Cardiac muscle cell (in vitro differentiated cells and primary cell): ENCODE measurements around the gene PITPNC1. TPM values are rescaled to one million over a fixed set of nuclear protein-coding genes. Genes with fewer than 3 reads are reported as not detected.
"Not testable (repeated sequence)": the region's sequence is repeated elsewhere in the genome, so short reads cannot be mapped to it uniquely, and the experiment has no call there.

Experiments used
- DNase-seq, 2 donors: peaks; one replicate each; pipeline versions ENCODE4 v3.0.0 to v3.0.0-alpha.2; 2010 to 2017; ENCODE audit warnings: low read depth in 1 of 2, low spot score in 1 of 2
- H3K27ac ChIP-seq: fragments of 200-600 bp; sonication (generic); 2 replicates; pipeline ENCODE4 v1.5.1; 2016
- H3K27me3 ChIP-seq: fragments of 200-600 bp; sonication (generic); 2 replicates; pipeline ENCODE4 v1.6.0; 2016; ENCODE audit warnings: control low read depth
- H3K36me3 ChIP-seq: fragments of 200-600 bp; sonication (generic); 2 replicates; pipeline ENCODE4 v1.5.1; 2016; ENCODE audit warnings: control low read depth
- H3K4me1 ChIP-seq: fragments of 200-600 bp; sonication (generic); 2 replicates; pipeline ENCODE4 v1.8.1; 2017; ENCODE audit warnings: low read depth, mild to moderate bottlenecking, mixed run types
- H3K4me3 ChIP-seq: fragments of 200-600 bp; sonication (generic); 2 replicates; pipeline ENCODE4 v1.5.1; 2016; ENCODE audit warnings: mild to moderate bottlenecking
- H3K9me3 ChIP-seq: fragments of 200-600 bp; sonication (generic); 2 replicates; pipeline ENCODE4 v1.5.1; 2017; ENCODE audit warnings: low read depth, mild to moderate bottlenecking, control low read depth
- polyA plus RNA-seq: library from polyadenylated mRNA; unstranded; fragments of >200 nt; fragmentation: Nextera tagmentation; extraction: Ambion mirVana; gene quantifications from 2 replicates; pipeline ENCODE4 v1.2.1, GENCODE V29; 2016
- total RNA-seq: library from RNA; depleted of rRNA; stranded (reverse); fragments of >200 nt; gene quantifications from 2 replicates; pipeline ENCODE4 v1.2.3, GENCODE V29; 2016
- TF ChIP-seq, protein P1 (sequence below): IDR thresholded peaks from 2 replicates; pipeline ENCODE4 v1.5.1; 2012; ENCODE audit warnings: low read depth, mild to moderate bottlenecking, low read length

The PITPNC1 gene
- total RNA-seq (4.3 and 4.8 TPM in 2 replicates), polyA plus RNA-seq (5.7 and 7.4 TPM in 2 replicates)

- Histone ChIP-seq H3K9me3 (no peaks in the 10 kb centered on the region), H3K4me3 (peak within 1 kb of the TSS; percentile 62), H3K27me3 (no peaks in the 10 kb centered on the region), H3K4me1 (peaks cover 2% of the 10 kb centered on the region), H3K36me3 (no peaks in the 10 kb centered on the region), H3K27ac (peak within 1 kb of the TSS; percentile 19)
- TF ChIP-seq, protein P1, sequence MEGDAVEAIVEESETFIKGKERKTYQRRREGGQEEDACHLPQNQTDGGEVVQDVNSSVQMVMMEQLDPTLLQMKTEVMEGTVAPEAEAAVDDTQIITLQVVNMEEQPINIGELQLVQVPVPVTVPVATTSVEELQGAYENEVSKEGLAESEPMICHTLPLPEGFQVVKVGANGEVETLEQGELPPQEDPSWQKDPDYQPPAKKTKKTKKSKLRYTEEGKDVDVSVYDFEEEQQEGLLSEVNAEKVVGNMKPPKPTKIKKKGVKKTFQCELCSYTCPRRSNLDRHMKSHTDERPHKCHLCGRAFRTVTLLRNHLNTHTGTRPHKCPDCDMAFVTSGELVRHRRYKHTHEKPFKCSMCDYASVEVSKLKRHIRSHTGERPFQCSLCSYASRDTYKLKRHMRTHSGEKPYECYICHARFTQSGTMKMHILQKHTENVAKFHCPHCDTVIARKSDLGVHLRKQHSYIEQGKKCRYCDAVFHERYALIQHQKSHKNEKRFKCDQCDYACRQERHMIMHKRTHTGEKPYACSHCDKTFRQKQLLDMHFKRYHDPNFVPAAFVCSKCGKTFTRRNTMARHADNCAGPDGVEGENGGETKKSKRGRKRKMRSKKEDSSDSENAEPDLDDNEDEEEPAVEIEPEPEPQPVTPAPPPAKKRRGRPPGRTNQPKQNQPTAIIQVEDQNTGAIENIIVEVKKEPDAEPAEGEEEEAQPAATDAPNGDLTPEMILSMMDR = no peak
- peak; percentile 86 to 92 for DNase-seq
These were observed at the start of gene PITPNC1 for GRCh38 chr17:67376737-67377487. PITPNC1 (plus strand) TSS chr17:67377281.

- TF ChIP-seq, protein P1 = no peak
- H3K9me3 ChIP-seq = no peaks in the 10 kb centered on the region
- no peak for DNase-seq
- no peak overlapping the region for H3K27ac ChIP-seq
- peaks cover 4% of the 10 kb centered on the region for H3K4me1 ChIP-seq
- no peaks in the 10 kb centered on the region for H3K27me3 ChIP-seq
- H3K4me3 ChIP-seq = no peak overlapping the region
- H3K36me3 ChIP-seq = no peaks in the 10 kb centered on the region
These were observed 49.1 kb upstream of the PITPNC1 start for GRCh38 chr17:67328026-67328425.

GRCh38 chr17:67331381-67332161 lies 45.5 kb upstream of the PITPNC1 start:
- H3K4me3 ChIP-seq, H3K36me3 ChIP-seq, H3K9me3 ChIP-seq, H3K27me3 ChIP-seq, H3K4me1 ChIP-seq, DNase-seq, H3K27ac ChIP-seq: not testable (repeated sequence)

DNA sequence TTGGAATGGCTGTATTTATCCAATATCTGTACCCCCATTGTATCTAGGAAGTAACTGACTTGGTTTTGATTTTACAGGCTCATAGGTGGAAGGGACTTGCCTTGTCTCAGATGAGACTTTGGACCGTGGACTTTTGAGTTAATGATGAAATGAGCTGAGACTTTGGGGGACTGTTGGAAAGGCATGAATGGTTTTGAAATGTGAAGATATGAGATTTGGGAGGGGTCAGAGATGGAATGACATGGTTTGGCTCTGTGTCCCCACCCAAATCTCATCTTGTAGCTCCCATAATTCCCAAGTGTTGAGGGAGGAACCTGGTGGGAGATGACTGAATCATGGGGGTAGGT lies 44.9 kb upstream of the PITPNC1 start:
- DNase-seq, H3K27ac ChIP-seq, H3K9me3 ChIP-seq, H3K36me3 ChIP-seq, H3K27me3 ChIP-seq, H3K4me3 ChIP-seq, H3K4me1 ChIP-seq: not testable (repeated sequence)

GRCh38 chr17:67335245-67335835 lies 41.7 kb upstream of the PITPNC1 start:
- Histone ChIP-seq H3K4me1 (no peaks in the 10 kb centered on the region), H3K9me3 (no peaks in the 10 kb centered on the region), H3K4me3 (no peak overlapping the region), H3K27ac (no peak overlapping the region), H3K27me3 (no peaks in the 10 kb centered on the region), H3K36me3 (peaks cover 2% of the 10 kb centered on the region)
- DNase-seq = no peak
- TF ChIP-seq, protein P1 = no peak

GRCh38 chr17:67336859-67337258 lies 40.2 kb upstream of the PITPNC1 start:
- H3K4me1 ChIP-seq = no peaks in the 10 kb centered on the region
- H3K36me3 ChIP-seq = peaks cover 15% of the 10 kb centered on the region
- no peak overlapping the region for H3K27ac ChIP-seq
- H3K27me3 ChIP-seq = no peaks in the 10 kb centered on the region
- no peak overlapping the region for H3K4me3 ChIP-seq
- H3K9me3 ChIP-seq = no peaks in the 10 kb centered on the region
- TF ChIP-seq, protein P1 = no peak
- no peak for DNase-seq

DNA sequence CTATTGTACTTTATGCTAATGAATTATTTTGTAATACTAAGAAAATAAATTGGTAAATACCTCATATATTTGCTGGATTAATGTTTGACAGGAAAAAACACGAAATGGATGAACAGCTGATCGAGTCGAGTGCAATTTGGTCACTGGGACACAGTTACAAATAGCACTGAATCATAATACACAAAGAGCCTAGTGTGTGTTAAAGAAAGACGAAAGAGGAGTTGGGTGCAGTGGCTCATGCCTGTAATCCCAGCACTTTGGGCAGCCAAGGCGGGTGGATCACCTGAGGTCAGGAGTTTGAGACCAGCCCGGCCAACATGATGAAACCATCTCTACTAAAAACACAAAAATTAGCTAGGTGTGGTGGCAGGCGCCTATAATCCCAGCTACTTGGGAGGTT lies 38.7 kb upstream of the PITPNC1 start:
- H3K36me3 ChIP-seq = peaks cover 21% of the 10 kb centered on the region

More for the DNA sequence above, 38.7 kb upstream of the PITPNC1 start:
- DNase-seq, H3K4me3 ChIP-seq, H3K4me1 ChIP-seq, H3K27me3 ChIP-seq, H3K9me3 ChIP-seq, H3K27ac ChIP-seq: not testable (repeated sequence)
